Trophoblast cell (in vitro differentiated cells and primary cell): ENCODE data around the gene AP4E1.
"Not testable (repeated sequence)": the region's sequence is repeated elsewhere in the genome, so short reads cannot be mapped to it uniquely, and the experiment has no call there.

ENCODE experiments used
- DNase-seq, 2 donors: peaks; one replicate each; pipeline ENCODE4 v3.0.0-alpha.2; 2016
- H2AFZ ChIP-seq: 2 replicates; pipeline ENCODE4 v1.6.1; 2013; ENCODE audit warnings: low read length, moderate library complexity, mild to moderate bottlenecking; ENCODE audit not compliant: insufficient read depth, poor library complexity
- H2AK5ac ChIP-seq: 2 replicates; pipeline ENCODE4 v1.6.1; 2013; ENCODE audit warnings: mild to moderate bottlenecking, low read length
- H2BK120ac ChIP-seq: 2 replicates; pipeline ENCODE4 v1.6.1; 2013; ENCODE audit warnings: low read length, mild to moderate bottlenecking, moderate library complexity; ENCODE audit not compliant: insufficient read depth, poor library complexity
- H2BK12ac ChIP-seq: 2 replicates; pipeline ENCODE4 v1.6.1; 2013; ENCODE audit warnings: mild to moderate bottlenecking, low read length, moderate library complexity
- H2BK5ac ChIP-seq: 2 replicates; pipeline ENCODE4 v1.6.1; 2013; ENCODE audit warnings: low read length, low read depth, moderate library complexity, mild to moderate bottlenecking; ENCODE audit not compliant: poor library complexity
- H3K14ac ChIP-seq: 2 replicates; pipeline ENCODE4 v1.6.1; 2013; ENCODE audit warnings: mild to moderate bottlenecking, low read length
- H3K18ac ChIP-seq: 2 replicates; pipeline ENCODE4 v1.6.1; 2013; ENCODE audit warnings: mild to moderate bottlenecking, low read length
- H3K23ac ChIP-seq: 2 replicates; pipeline ENCODE4 v1.6.1; 2013; ENCODE audit warnings: low read length
- H3K27ac ChIP-seq: 2 replicates; pipeline ENCODE4 v1.5.1; 2013; ENCODE audit warnings: low read depth, mild to moderate bottlenecking, inconsistent platforms, low read length, moderate library complexity
- H3K27me3 ChIP-seq: 2 replicates; pipeline ENCODE4 v1.6.1; 2013; ENCODE audit warnings: inconsistent platforms, mild to moderate bottlenecking, low read length, moderate library complexity; ENCODE audit not compliant: insufficient read depth
- H3K36me3 ChIP-seq, 2 experiments: 1 replicate in 1 of 2; 2 replicates in 1 of 2; pipeline ENCODE4 v1.6.1; 2013; ENCODE audit warnings: low read length in 2 of 2, mild to moderate bottlenecking in 2 of 2, moderate library complexity in 1 of 2; ENCODE audit not compliant: insufficient read depth in 2 of 2, control insufficient read depth in 1 of 2
- H3K4ac ChIP-seq: 2 replicates; pipeline ENCODE4 v1.6.1; 2013; ENCODE audit warnings: low read depth, mild to moderate bottlenecking, low read length, moderate library complexity
- H3K4me1 ChIP-seq, 2 experiments: 1 replicate in 1 of 2; 2 replicates in 1 of 2; pipeline ENCODE4 v1.6.1; 2013; ENCODE audit warnings: low read length in 2 of 2, mild to moderate bottlenecking in 2 of 2, moderate library complexity in 1 of 2; ENCODE audit not compliant: insufficient read depth in 2 of 2, control insufficient read depth in 1 of 2
- H3K4me2 ChIP-seq: 2 replicates; pipeline ENCODE4 v1.6.1; 2013; ENCODE audit warnings: inconsistent platforms, mild to moderate bottlenecking, low read length, moderate library complexity
- H3K4me3 ChIP-seq: 2 replicates; pipeline ENCODE4 v1.5.1; 2013; ENCODE audit warnings: mild to moderate bottlenecking, low read depth, low read length, inconsistent platforms
- H3K79me1 ChIP-seq: one replicate; pipeline ENCODE4 v1.6.1; 2013; ENCODE audit warnings: low read length
- H3K79me2 ChIP-seq: 2 replicates; pipeline ENCODE4 v1.6.1; 2013; ENCODE audit warnings: low read length, mild to moderate bottlenecking; ENCODE audit not compliant: control insufficient read depth, insufficient read depth, poor library complexity
- H3K9ac ChIP-seq: 2 replicates; pipeline ENCODE4 v1.6.1; 2013; ENCODE audit warnings: mild to moderate bottlenecking, low read length
- H3K9me3 ChIP-seq: 2 replicates; pipeline ENCODE4 v1.6.1; 2013; ENCODE audit warnings: low read depth, mild to moderate bottlenecking, control low read depth, inconsistent platforms, low read length; ENCODE audit not compliant: insufficient read depth
- H4K12ac ChIP-seq: 2 replicates; pipeline ENCODE4 v1.6.1; 2013; ENCODE audit warnings: low read depth, mild to moderate bottlenecking, low read length, moderate library complexity
- H4K8ac ChIP-seq: 2 replicates; pipeline ENCODE4 v1.6.1; 2013; ENCODE audit warnings: low read depth, mild to moderate bottlenecking, low read length, moderate library complexity
- H4K91ac ChIP-seq: one replicate; pipeline ENCODE4 v1.6.1; 2013; ENCODE audit warnings: low read depth, mild to moderate bottlenecking, low read length, moderate library complexity
- WGBS: extraction: QIAGEN DNeasy Blood & Tissue Kit; methylation state at CpG from one replicate; pipeline ENCODE4 v1.1.7; 2013; ENCODE audit warnings: missing lambda C conversion rate; ENCODE audit not compliant: insufficient read length, insufficient coverage; ENCODE audit errors: extremely low coverage; 5-methylcytosine and 5-hydroxymethylcytosine counted together

AP4E1 gene

GRCh38 chr15:50901390-50901789 lies 7.1 kb upstream of the AP4E1 start:
- H3K4me2 ChIP-seq, H2AFZ ChIP-seq, H4K91ac ChIP-seq, H3K9me3 ChIP-seq, H3K9ac ChIP-seq, H2BK120ac ChIP-seq, H3K18ac ChIP-seq, H2BK12ac ChIP-seq, H3K4me1 ChIP-seq, H3K4me3 ChIP-seq, H3K23ac ChIP-seq, H2AK5ac ChIP-seq, H3K79me2 ChIP-seq, H3K4ac ChIP-seq, H3K79me1 ChIP-seq, H3K27me3 ChIP-seq, H3K27ac ChIP-seq, H4K12ac ChIP-seq, H2BK5ac ChIP-seq, H3K36me3 ChIP-seq, H3K14ac ChIP-seq, H4K8ac ChIP-seq, DNase-seq: not testable (repeated sequence)
- no CpG with 5 or more reads among the region's 8 CpGs for WGBS

GRCh38 chr15:50904211-50904610 lies 4.3 kb upstream of the AP4E1 start:
- Histone ChIP-seq H3K4me1 (peaks cover 0 to 2% of the 10 kb centered on the region in 2 experiments), H3K14ac (no peak overlapping the region), H4K12ac (no peak overlapping the region), H2AFZ (no peak overlapping the region), H4K91ac (no peak overlapping the region), H2AK5ac (no peak overlapping the region), H3K79me2 (peaks cover 9% of the 10 kb centered on the region), H2BK12ac (no peak overlapping the region), H3K9me3 (no peaks in the 10 kb centered on the region), H3K4me3 (no peak overlapping the region), H4K8ac (no peak overlapping the region), H3K4ac (no peak overlapping the region), H3K23ac (no peak overlapping the region), H3K36me3 (no peaks in the 10 kb centered on the region), H3K4me2 (no peak overlapping the region), H2BK120ac (no peak overlapping the region), H2BK5ac (no peak overlapping the region), H3K18ac (no peak overlapping the region), H3K9ac (no peak overlapping the region), H3K79me1 (peaks cover 10% of the 10 kb centered on the region), H3K27me3 (no peaks in the 10 kb centered on the region), H3K27ac (no peak overlapping the region)
- no peak for DNase-seq

GRCh38 chr15:50905055-50905454 lies 3.4 kb upstream of the AP4E1 start:
- Histone ChIP-seq H2AFZ (no peak overlapping the region), H4K91ac (no peak overlapping the region), H2BK5ac (no peak overlapping the region), H3K4me3 (no peak overlapping the region), H2BK120ac (no peak overlapping the region), H2BK12ac (no peak overlapping the region), H3K27ac (no peak overlapping the region), H4K8ac (no peak overlapping the region), H3K36me3 (no peaks in the 10 kb centered on the region), H3K9me3 (no peaks in the 10 kb centered on the region), H3K4me1 (peaks cover 1 to 2% of the 10 kb centered on the region in 2 experiments), H3K79me1 (peaks cover 12% of the 10 kb centered on the region), H3K27me3 (no peaks in the 10 kb centered on the region), H2AK5ac (no peak overlapping the region), H3K14ac (no peak overlapping the region), H4K12ac (no peak overlapping the region), H3K4ac (no peak overlapping the region), H3K79me2 (peaks cover 9% of the 10 kb centered on the region), H3K4me2 (no peak overlapping the region), H3K18ac (no peak overlapping the region), H3K23ac (no peak overlapping the region), H3K9ac (no peak overlapping the region)
- WGBS, result no CpG with 5 or more reads among the region's 4 CpGs
- DNase-seq, result no peak

- no peak overlapping the region for H3K4me3 ChIP-seq
- peak overlapping the region; percentile 80 for H3K4me2 ChIP-seq
- H2AFZ ChIP-seq, result no peak overlapping the region
- H3K4me1 ChIP-seq, result peaks cover 2 to 4% of the 10 kb centered on the region in 2 experiments
- no peak overlapping the region for H3K9ac ChIP-seq
- H4K8ac ChIP-seq, result no peak overlapping the region
- no peak overlapping the region for H3K23ac ChIP-seq
- H3K27ac ChIP-seq, result no peak overlapping the region
- H4K91ac ChIP-seq, result no peak overlapping the region
- H3K27me3 ChIP-seq, result no peaks in the 10 kb centered on the region
- no peak overlapping the region for H2BK5ac ChIP-seq
- peak in 1 of 2 donors; percentile 25 for DNase-seq
- peaks cover 9% of the 10 kb centered on the region for H3K79me2 ChIP-seq
- no CpG with 5 or more reads among the region's 16 CpGs for WGBS
- H3K4ac ChIP-seq, result no peak overlapping the region
- no peak overlapping the region for H2BK120ac ChIP-seq
- no peak overlapping the region for H2AK5ac ChIP-seq
- H3K18ac ChIP-seq, result no peak overlapping the region
- H4K12ac ChIP-seq, result no peak overlapping the region
- no peaks in the 10 kb centered on the region for H3K36me3 ChIP-seq
- no peaks in the 10 kb centered on the region for H3K9me3 ChIP-seq
- no peak overlapping the region for H3K14ac ChIP-seq
- H3K79me1 ChIP-seq, result peaks cover 15% of the 10 kb centered on the region
- no peak overlapping the region for H2BK12ac ChIP-seq
These were observed 1.4 kb upstream of the AP4E1 start for GRCh38 chr15:50906954-50907600.
